Left lobe of liver (tissue), 2 donors: Measurements from ENCODE around the gene UBQLNL. TPM values are rescaled to one million over a fixed set of nuclear protein-coding genes. Genes with fewer than 3 reads are reported as not detected.
A peak's percentile ranks its signal among the peaks of the same experiment; 100 is the strongest.

Experiments used
- ATAC-seq: fragments of 200-7000 bp; cut with Tn5 transposase; one replicate; pipeline ENCODE4 v1.9.1; 2020; ENCODE audit warnings: mild to moderate bottlenecking, moderate library complexity
- DNase-seq: peaks from one replicate; pipeline ENCODE4 v3.0.0-alpha.2; 2020; ENCODE audit warnings: low spot score
- total RNA-seq: library from RNA; stranded (reverse); gene quantifications from one replicate; pipeline ENCODE4 v1.2.1, GENCODE V29; 2021
- donor health status: DM: no; HTN: no; CAD: no; lungs with moderate emphysema.
- donor health status: DM: no; HTN: yes; CAD: no.

Gene UBQLNL
- total RNA-seq, 1 donor from 2014 or later, result 0.23 TPM

- DNase-seq, result no peak
- ATAC-seq, result no peak
These were observed 7.9 kb downstream of the UBQLNL start for GRCh38 chr11:5508605-5509004.

GRCh38 chr11:5507933-5508305 lies 8.6 kb downstream of the UBQLNL start:
- DNase-seq, result no peak
- no peak for ATAC-seq

DNA sequence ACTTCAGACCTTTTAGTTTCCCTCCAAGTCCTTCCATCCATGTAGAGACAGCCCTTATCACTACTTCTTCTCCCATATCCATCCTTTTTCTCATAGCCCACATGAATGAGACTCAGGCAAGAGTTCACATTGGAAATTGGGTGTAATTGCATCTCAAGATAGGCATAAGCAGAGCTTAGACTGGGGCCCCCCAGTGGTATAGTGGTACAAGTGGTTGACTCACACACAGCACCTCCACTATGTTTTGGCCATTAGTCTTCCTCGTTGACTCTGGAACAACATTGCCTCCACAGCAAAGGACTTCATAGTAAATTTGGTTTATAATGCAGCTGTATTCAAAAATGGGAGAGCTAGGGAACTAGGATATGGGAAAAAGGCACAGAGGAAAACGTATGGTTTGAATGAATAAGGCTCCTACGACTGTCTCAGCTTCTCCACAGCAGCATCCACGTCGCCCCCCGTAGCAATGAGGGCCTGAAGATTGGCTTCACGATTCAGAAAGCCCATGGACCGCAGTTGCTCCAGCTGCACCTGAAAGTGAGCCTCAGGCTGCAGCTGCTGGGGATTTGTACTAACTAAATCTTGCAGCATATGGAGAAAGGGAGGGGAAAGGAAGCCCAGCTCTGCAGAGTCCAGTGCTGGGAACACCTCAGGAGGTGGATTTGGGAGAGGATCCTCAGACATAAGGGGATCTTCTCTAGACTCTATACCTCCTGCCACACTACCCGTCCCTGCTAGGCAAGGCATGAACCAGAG lies 9.1 kb downstream of the UBQLNL start:
- ATAC-seq, result no peak
- DNase-seq, result no peak

- DNase-seq (no peak), ATAC-seq (no peak)
These were observed 11.0 kb downstream of the UBQLNL start for GRCh38 chr11:5505363-5506048.

DNA sequence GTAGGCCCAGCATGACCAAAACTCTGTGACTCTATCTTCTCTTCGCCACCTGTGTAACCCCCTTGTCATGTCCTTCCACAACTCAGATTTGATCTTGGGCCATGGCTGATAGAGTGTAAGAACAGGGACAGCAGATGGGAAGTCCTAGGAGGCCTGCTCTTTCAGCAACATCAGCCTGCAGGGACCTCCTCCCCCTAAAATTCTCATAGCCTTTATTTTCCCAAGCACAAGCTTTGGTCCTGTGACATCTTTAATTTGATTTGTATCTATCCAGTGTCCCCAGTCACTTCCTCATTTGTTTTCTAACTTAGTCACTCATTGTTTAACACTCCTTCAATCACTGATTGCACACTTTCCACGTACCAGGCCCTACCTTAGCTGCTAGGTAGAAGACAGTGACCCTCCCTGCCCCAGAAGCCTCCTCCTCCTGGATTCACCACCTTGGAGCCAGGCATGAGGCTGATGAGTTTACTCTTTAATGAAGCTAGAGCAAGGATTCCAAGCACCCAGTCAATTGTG lies 12.0 kb downstream of the UBQLNL start:
- DNase-seq, result no peak

GRCh38 chr11:5500393-5500801 lies 16.1 kb downstream of the UBQLNL start:
- no peak for DNase-seq
- ATAC-seq, result no peak

More for the DNA sequence above, 12.0 kb downstream of the UBQLNL start:
- ATAC-seq, result no peak

- no peak for DNase-seq
- no peak for ATAC-seq
These were observed 16.8 kb downstream of the UBQLNL start for GRCh38 chr11:5499671-5500070.

GRCh38 chr11:5489576-5490357 lies 26.7 kb downstream of the UBQLNL start:
- ATAC-seq, result no peak
- no peak for DNase-seq

GRCh38 chr11:5488798-5489399 lies 27.6 kb downstream of the UBQLNL start:
- no peak for DNase-seq

GRCh38 chr11:5488385-5488784 lies 28.1 kb downstream of the UBQLNL start, which contains the start of gene OR52D1:
OR52D1 (plus strand) TSS chr11:5488685; CDS start chr11:5488707, 22 bp downstream.
- ATAC-seq, result no peak
- no peak for DNase-seq

More at GRCh38 chr11:5488798-5489399, 27.6 kb downstream of the UBQLNL start:
- ATAC-seq, result no peak

GRCh38 chr11:5486421-5486820 lies 30.1 kb downstream of the UBQLNL start:
- ATAC-seq (no peak), DNase-seq (no peak)

- ATAC-seq (no peak), DNase-seq (no peak)
These were observed 30.5 kb downstream of the UBQLNL start for GRCh38 chr11:5486003-5486402.

- DNase-seq (peak; percentile 51), ATAC-seq (peak; percentile 95)
These were observed 40.2 kb downstream of the UBQLNL start for GRCh38 chr11:5476186-5476819.

GRCh38 chr11:5473921-5474320 lies 42.6 kb downstream of the UBQLNL start:
- ATAC-seq (no peak), DNase-seq (no peak)

GRCh38 chr11:5467527-5467926 lies 49.0 kb downstream of the UBQLNL start:
- ATAC-seq, result no peak

More at GRCh38 chr11:5467527-5467926, 49.0 kb downstream of the UBQLNL start:
- no peak for DNase-seq

Other genes starting within 250 kb of the UBQLNL start
- 1.9 TPM for gene HBE1, start 246.8 kb downstream of the UBQLNL start, total RNA-seq
- gene OR51B4, start 214.8 kb downstream of the UBQLNL start, total RNA-seq, result not detected
- gene OR51B2, start 192.4 kb downstream of the UBQLNL start, total RNA-seq, result not detected
- 0.15 TPM for gene OR51B5, start 173.2 kb downstream of the UBQLNL start, total RNA-seq
- gene OR51B6, start 165.2 kb downstream of the UBQLNL start, total RNA-seq, result not detected
- not detected for gene OR51M1, start 132.9 kb downstream of the UBQLNL start, total RNA-seq
- not detected for gene OR51Q1, start 94.6 kb downstream of the UBQLNL start, total RNA-seq
- gene OR51I1, start 75.2 kb downstream of the UBQLNL start, total RNA-seq, result not detected
- not detected for gene OR51I2, start 67.4 kb downstream of the UBQLNL start, total RNA-seq
- gene OR52D1, start 28.0 kb downstream of the UBQLNL start, total RNA-seq, result not detected
- gene UBQLN3, start 6.7 kb downstream of the UBQLNL start, total RNA-seq, result not detected
- gene OR52H1, start 31.8 kb upstream of the UBQLNL start, total RNA-seq, result 0.18 TPM
- not detected for gene OR52B6, start 64.2 kb upstream of the UBQLNL start, total RNA-seq
- gene TRIM6, start 79.9 kb upstream of the UBQLNL start, total RNA-seq, result 0.25 TPM
- 1.3 TPM for gene TRIM34, start 108.3 kb upstream of the UBQLNL start, total RNA-seq
- gene TRIM5, start 168.4 kb upstream of the UBQLNL start, total RNA-seq, result 19.4 TPM
- gene TRIM22, start 173.1 kb upstream of the UBQLNL start, total RNA-seq, result 8.0 TPM
- gene OR56B1, start 219.7 kb upstream of the UBQLNL start, total RNA-seq, result not detected
- not detected for gene OR52N4, start 237.5 kb upstream of the UBQLNL start, total RNA-seq